Camera-type eye (tissue), 1 donor: ENCODE data around the gene CDX2. TPM values are rescaled to one million over a fixed set of nuclear protein-coding genes. Genes with fewer than 3 reads are reported as not detected.

ENCODE experiments used
- total RNA-seq: library from RNA; depleted of rRNA; stranded (reverse); fragments of >200 nt; gene quantifications from one replicate; pipeline ENCODE4 v1.2.3, GENCODE V29; 2014

The CDX2 gene
- not detected for total RNA-seq

GRCh38 chr13:27969082-27969865 lies at the start of gene CDX2:
TSS of gene CDX2 (minus strand) at chr13:27969315. CDS start at chr13:27969006, 309 bp downstream.

GRCh38 chr13:27988520-27988919 lies 19.4 kb upstream of the CDX2 start, which contains the start of gene URAD:
TSS of gene URAD (minus strand) at chr13:27988693. CDS start at chr13:27988637, 56 bp downstream.

GRCh38 chr13:27919934-27920676 lies 49.0 kb downstream of the CDX2 start, which contains the start of gene PDX1:
TSS of gene PDX1 (plus strand) at chr13:27920000. CDS start at chr13:27920139, 139 bp downstream.

Other genes starting within 250 kb of the CDX2 start
- not detected for gene GSX1, start 176.8 kb downstream of the CDX2 start, total RNA-seq
- gene PDX1, start 49.3 kb downstream of the CDX2 start, total RNA-seq, result not detected
- gene URAD, start 19.4 kb upstream of the CDX2 start, total RNA-seq, result not detected
- gene FLT3, start 131.3 kb upstream of the CDX2 start, total RNA-seq, result 0.60 TPM
- 73.5 TPM for gene PAN3, start 169.2 kb upstream of the CDX2 start, total RNA-seq